ENCODE results near the gene VDAC1. TPM values are rescaled to one million over a fixed set of nuclear protein-coding genes. Genes with fewer than 3 reads are reported as not detected.
"Not testable (repeated sequence)": the region's sequence is repeated elsewhere in the genome, so short reads cannot be mapped to it uniquely, and the experiment has no call there.

The VDAC1 gene
- total and polyA plus RNA-seq, 12 donors, result 229 to 609 (median 529) TPM

DNA sequence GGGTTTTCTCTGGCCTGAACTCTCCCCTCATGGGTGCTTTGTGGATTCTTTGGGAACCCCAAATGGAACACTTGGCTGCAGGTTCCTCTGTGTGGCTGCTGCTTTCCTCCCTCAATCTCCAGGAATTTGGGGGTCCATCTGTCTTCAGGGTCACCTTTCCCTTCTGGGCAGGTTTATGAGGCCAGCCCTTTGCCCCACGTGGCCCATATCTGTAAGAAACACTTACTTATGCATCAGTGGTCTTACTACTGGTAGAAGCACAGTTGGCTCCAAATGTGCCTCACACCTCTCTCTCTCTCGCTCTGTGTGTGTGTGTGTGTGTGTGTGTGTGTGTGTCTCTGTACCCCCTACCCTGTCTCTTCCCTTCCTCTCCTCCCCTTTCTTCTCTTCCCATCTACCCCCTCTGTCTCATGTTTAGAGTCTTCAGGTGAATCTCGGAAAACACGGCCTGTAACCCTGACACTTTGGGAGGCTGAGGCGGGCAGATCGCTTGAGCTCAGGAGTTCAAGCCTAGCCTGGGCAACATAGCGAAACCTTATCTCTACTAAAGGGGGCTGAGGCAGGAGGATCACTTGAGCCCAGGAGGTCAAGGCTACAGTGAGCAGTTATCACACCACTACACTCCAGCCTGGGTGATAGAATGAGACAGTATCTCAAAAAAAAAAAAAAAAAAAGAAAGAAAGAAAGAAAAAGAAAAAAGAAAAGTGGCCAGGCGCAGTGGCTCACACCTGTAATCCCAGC lies 63.1 kb downstream of the VDAC1 start:
- Histone ChIP-seq H3K4me1 (peaks cover 0 to 6% (median 0%) of the 10 kb centered on the region in 9 donors), H3K27ac (no peak overlapping the region), H3K36me3 (no peaks in the 10 kb centered on the region), H3K4me3 (no peak overlapping the region), H3K9me3 (no peaks in the 10 kb centered on the region), H3K27me3 (no peaks in the 10 kb centered on the region)
- ATAC-seq, result no peak
- intact Hi-C loops (cut with DNase I), result loop anchor here in 6 of 10 donors (5.0 to 10.0 kb wide), 3 partner anchors 517 to 827 kb away; no protein-coding TSS in a partner anchor
- no peak for DNase-seq
- TF ChIP-seq, protein P1, sequence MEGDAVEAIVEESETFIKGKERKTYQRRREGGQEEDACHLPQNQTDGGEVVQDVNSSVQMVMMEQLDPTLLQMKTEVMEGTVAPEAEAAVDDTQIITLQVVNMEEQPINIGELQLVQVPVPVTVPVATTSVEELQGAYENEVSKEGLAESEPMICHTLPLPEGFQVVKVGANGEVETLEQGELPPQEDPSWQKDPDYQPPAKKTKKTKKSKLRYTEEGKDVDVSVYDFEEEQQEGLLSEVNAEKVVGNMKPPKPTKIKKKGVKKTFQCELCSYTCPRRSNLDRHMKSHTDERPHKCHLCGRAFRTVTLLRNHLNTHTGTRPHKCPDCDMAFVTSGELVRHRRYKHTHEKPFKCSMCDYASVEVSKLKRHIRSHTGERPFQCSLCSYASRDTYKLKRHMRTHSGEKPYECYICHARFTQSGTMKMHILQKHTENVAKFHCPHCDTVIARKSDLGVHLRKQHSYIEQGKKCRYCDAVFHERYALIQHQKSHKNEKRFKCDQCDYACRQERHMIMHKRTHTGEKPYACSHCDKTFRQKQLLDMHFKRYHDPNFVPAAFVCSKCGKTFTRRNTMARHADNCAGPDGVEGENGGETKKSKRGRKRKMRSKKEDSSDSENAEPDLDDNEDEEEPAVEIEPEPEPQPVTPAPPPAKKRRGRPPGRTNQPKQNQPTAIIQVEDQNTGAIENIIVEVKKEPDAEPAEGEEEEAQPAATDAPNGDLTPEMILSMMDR (IDR thresholded peaks at IDR 0.05), result no peak
- WGBS, 2 donors, result 88 to 90% methylated on average over 8 of the region's 8 CpGs

DNA sequence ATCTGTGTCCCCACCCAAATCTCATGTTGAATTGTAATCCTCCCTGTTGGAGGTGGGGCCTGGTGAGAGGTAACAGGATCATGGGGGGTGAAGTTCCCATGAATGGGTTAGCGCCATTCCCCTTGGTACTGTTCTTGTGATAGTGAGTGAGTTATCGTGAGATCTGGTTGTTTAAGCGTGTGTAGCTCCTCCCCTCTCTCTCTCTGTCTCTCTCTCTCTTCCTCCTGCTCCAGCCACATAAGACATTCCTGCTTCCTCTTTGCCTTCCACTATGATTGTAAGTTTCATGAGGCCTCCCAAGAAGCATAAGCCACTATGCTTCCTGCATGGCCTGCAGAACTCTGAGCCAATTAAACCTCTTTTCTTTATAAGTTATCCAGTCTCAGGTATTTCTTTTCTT lies 65.1 kb downstream of the VDAC1 start:
- Histone ChIP-seq H3K27me3 (no peaks in the 10 kb centered on the region), H3K27ac (no peak overlapping the region), H3K36me3 (no peaks in the 10 kb centered on the region), H3K4me1 (peaks cover 0 to 14% (median 0%) of the 10 kb centered on the region in 9 donors), H3K4me3 (no peak overlapping the region), H3K9me3 (no peaks in the 10 kb centered on the region)
- DNase-seq (no peak), ATAC-seq (no peak)
- WGBS, 2 donors, result 95 to 96% methylated on average over 3 of the region's 3 CpGs
- intact Hi-C loops (cut with DNase I), result loop anchor here in 6 of 10 donors (5.0 to 10.0 kb wide), 4 partner anchors 185 to 825 kb away; no protein-coding TSS in a partner anchor
- TF ChIP-seq, protein P1 (IDR thresholded peaks at IDR 0.05), result no peak

DNA sequence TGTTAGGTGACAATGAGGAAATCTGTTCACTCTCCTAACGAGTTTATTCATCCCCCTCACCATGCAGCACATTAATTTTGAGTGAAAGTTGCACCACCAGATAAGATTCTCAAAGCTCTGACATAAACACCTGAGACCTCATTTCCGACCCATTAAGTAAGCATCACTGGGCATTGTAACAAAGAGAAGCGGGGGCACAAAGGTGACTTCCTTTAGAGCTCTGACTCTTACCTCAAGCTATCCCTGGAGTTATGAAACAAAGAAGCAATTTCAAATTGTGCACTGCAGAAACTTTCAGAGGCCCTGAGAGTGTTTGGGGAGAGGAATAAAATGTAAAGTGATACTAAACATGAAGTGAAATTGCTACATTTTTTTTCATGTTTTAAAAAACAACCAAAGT lies 65.8 kb downstream of the VDAC1 start:
- 79 to 80% methylated on average over 3 of the region's 3 CpGs for WGBS, 2 donors
- H3K27me3 ChIP-seq, result no peaks in the 10 kb centered on the region
- intact Hi-C loops (cut with DNase I), result loop anchor here in 1 of 10 donors (10.0 kb wide), 1 partner anchor 184 kb away; no protein-coding TSS in a partner anchor
- no peak overlapping the region for H3K4me3 ChIP-seq
- DNase-seq (no peak), ATAC-seq (no peak)
- H3K9me3 ChIP-seq, result no peaks in the 10 kb centered on the region
- no peak overlapping the region for H3K27ac ChIP-seq
- no peaks in the 10 kb centered on the region for H3K36me3 ChIP-seq
- TF ChIP-seq, protein P1 (IDR thresholded peaks at IDR 0.05), result no peak
- peaks cover 0 to 14% (median 0%) of the 10 kb centered on the region in 9 donors for H3K4me1 ChIP-seq

DNA sequence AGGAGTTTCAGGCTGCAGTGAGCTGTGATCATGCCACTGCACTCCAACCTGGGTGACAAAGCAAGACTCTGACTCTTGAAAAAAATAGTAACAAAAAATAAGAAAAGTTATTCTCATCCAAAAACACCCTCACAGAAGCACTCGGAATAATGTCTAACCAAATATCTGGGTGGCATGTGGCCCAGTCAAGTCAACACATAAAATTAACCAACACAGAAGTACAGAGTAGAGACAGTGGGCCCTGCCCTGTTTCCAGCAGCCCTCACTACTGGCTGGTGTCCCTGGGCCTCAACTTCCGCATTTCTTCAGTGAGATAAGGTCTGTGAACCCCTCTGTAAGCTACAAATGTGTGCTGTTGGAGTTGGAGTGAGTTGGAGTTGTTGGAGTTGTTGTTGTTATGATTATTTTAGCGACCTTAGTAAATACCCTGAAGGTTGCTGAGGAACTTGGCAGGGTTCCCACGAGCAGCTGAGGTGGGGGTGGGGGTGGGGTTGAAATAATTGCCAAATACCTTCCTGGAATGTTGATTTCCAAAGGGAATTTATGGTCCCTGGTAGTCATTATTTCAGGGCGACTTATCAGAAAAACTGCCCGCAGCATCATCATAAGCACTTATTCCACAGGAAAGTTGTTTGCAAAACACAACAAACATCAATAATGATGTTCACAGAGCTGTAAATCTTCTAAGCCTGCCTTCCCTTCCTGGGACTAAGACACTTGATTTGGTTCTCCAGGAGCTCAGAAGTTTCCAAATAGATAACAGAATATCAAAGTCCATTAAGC lies 66.5 kb downstream of the VDAC1 start:
- Histone ChIP-seq H3K4me3 (no peak overlapping the region), H3K36me3 (no peaks in the 10 kb centered on the region), H3K4me1 (peaks cover 0 to 16% (median 2%) of the 10 kb centered on the region in 9 donors), H3K27ac (no peak overlapping the region), H3K9me3 (no peaks in the 10 kb centered on the region), H3K27me3 (no peaks in the 10 kb centered on the region)
- TF ChIP-seq, protein P1 (IDR thresholded peaks at IDR 0.05), result no peak
- intact Hi-C loops (cut with DNase I), result loop anchor here in 1 of 10 donors (10.0 kb wide), 1 partner anchor 183 kb away; no protein-coding TSS in a partner anchor
- WGBS, 2 donors, result 60 to 61% methylated on average over 6 of the region's 6 CpGs
- ATAC-seq (no peak), DNase-seq (no peak)

DNA sequence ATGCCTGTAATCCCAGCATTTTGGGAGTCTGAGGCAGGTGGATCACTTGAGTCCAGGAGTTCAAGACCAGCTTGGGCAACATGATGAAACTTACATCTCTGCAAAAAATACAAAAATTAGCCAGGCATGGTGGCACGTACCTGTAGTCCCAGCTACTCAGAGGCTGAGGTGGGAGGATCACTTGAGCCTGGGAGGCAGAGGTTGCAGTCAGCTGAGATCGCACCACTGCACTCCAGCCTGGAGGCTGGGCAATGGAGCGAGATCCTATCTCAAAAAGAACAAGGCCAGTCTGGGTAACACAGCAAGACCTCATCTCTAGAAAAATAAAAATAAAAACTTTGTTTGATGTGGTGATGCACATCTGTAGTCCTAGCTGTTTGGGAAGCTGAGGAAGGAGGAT lies 67.1 kb downstream of the VDAC1 start:
- intact Hi-C loops (cut with DNase I), result loop anchor here in 1 of 10 donors (10.0 kb wide), 1 partner anchor 183 kb away; no protein-coding TSS in a partner anchor
- WGBS, 2 donors, result 94 to 99% methylated on average over 3 of the region's 3 CpGs
- DNase-seq, H3K27me3 ChIP-seq, H3K36me3 ChIP-seq, H3K27ac ChIP-seq, ATAC-seq, H3K4me3 ChIP-seq, H3K9me3 ChIP-seq: not testable (repeated sequence)
- peaks cover 0 to 20% (median 5%) of the 10 kb centered on the region in 9 donors for H3K4me1 ChIP-seq
